Activated T-helper 1 cell treated with anti-CD3 and anti-CD28 coated beads, Interleukin-2, amount 50 U/mL, for 16 hours (primary cell): ENCODE data around the gene DNER.
"Not testable (repeated sequence)": the region's sequence is repeated elsewhere in the genome, so short reads cannot be mapped to it uniquely, and the experiment has no call there.

Source experiments
- DNase-seq, 2 donors: peaks; one replicate each; pipeline ENCODE4 v3.0.0-alpha.2; 2020; ENCODE audit warnings: low read depth in 1 of 2, low spot score in 1 of 2

The DNER gene

GRCh38 chr2:229506699-229507098 is 207.7 kb downstream of the DNER start:
- not testable (repeated sequence) for DNase-seq

GRCh38 chr2:229501051-229501794 is 213.1 kb downstream of the DNER start:
- no peak for DNase-seq

- no peak for DNase-seq
These were observed 222.3 kb downstream of the DNER start for GRCh38 chr2:229492034-229492433.

GRCh38 chr2:229490167-229490566 is 224.2 kb downstream of the DNER start:
- DNase-seq = no peak

GRCh38 chr2:229489016-229489415 is 225.3 kb downstream of the DNER start:
- DNase-seq = no peak

- no peak for DNase-seq
These were observed 226.1 kb downstream of the DNER start for GRCh38 chr2:229488232-229488631.

- DNase-seq = no peak
These were observed 227.7 kb downstream of the DNER start for GRCh38 chr2:229486673-229487072.

- DNase-seq = no peak
These were observed 228.5 kb downstream of the DNER start for GRCh38 chr2:229485857-229486256.

GRCh38 chr2:229477269-229477755 is 237.0 kb downstream of the DNER start:
- DNase-seq = no peak

- DNase-seq = no peak
These were observed 238.6 kb downstream of the DNER start for GRCh38 chr2:229475778-229476177.

GRCh38 chr2:229474125-229474524 is 240.2 kb downstream of the DNER start:
- no peak for DNase-seq

GRCh38 chr2:229470781-229471180 is 243.6 kb downstream of the DNER start:
- DNase-seq = no peak

GRCh38 chr2:229467783-229468182 is 246.6 kb downstream of the DNER start:
- no peak for DNase-seq

GRCh38 chr2:229463841-229464346 is 250.5 kb downstream of the DNER start:
- DNase-seq = no peak

- DNase-seq = no peak
These were observed 252.2 kb downstream of the DNER start for GRCh38 chr2:229462112-229462511.

GRCh38 chr2:229456091-229456490 is 258.3 kb downstream of the DNER start:
- no peak for DNase-seq

- no peak for DNase-seq
These were observed 259.3 kb downstream of the DNER start for GRCh38 chr2:229454934-229455631.

- DNase-seq = no peak
These were observed 261.1 kb downstream of the DNER start for GRCh38 chr2:229453230-229453629.

GRCh38 chr2:229451852-229452251 is 262.5 kb downstream of the DNER start:
- DNase-seq = no peak

GRCh38 chr2:229447227-229447626 is 267.1 kb downstream of the DNER start:
- DNase-seq = no peak

GRCh38 chr2:229446350-229446749 is 268.0 kb downstream of the DNER start:
- no peak for DNase-seq

GRCh38 chr2:229445501-229446211 is 268.7 kb downstream of the DNER start:
- no peak for DNase-seq
